Calu3 (cell line): ENCODE measurements around the gene NID2. TPM values are rescaled to one million over a fixed set of nuclear protein-coding genes. Genes with fewer than 3 reads are reported as not detected.

Experiments
- BruUV-seq: library from RNA; stranded (reverse); fragments of 400-500 nt; replicated peaks from 2 replicates; lab custom pipeline; 2021; lab: Mats Ljungman, UMichigan
- CTCF ChIA-PET: fragments of 300-600 bp; sonication (Branson Sonifier 250); formaldehyde crosslinking; loops from one replicate; lab custom pipeline; 2022; ENCODE audit warnings: antibody characterized with exemption; lab: Charles Lee
- DNase-seq: peaks from one replicate; pipeline ENCODE4 v3.0.0; 2022
- H3K27ac Mint-ChIP-seq: one replicate; pipeline ENCODE4 v1.8.0; 2022; ENCODE audit warnings: mixed read lengths; ENCODE audit not compliant: unreplicated experiment
- H3K27me3 Mint-ChIP-seq: one replicate; pipeline ENCODE4 v1.8.0; 2022; ENCODE audit warnings: mixed read lengths; ENCODE audit not compliant: unreplicated experiment
- H3K36me3 Mint-ChIP-seq: one replicate; pipeline ENCODE4 v1.8.0; 2022; ENCODE audit warnings: mild to moderate bottlenecking, moderate library complexity, mixed read lengths; ENCODE audit not compliant: insufficient read depth, unreplicated experiment
- H3K4me1 Mint-ChIP-seq: one replicate; pipeline ENCODE4 v1.8.0; 2022; ENCODE audit warnings: mild to moderate bottlenecking, low read depth, mixed read lengths; ENCODE audit not compliant: unreplicated experiment
- H3K4me3 Mint-ChIP-seq: one replicate; pipeline ENCODE4 v1.8.0; 2022; ENCODE audit warnings: mild to moderate bottlenecking, low read depth, moderate library complexity, mixed read lengths; ENCODE audit not compliant: unreplicated experiment
- H3K9me3 Mint-ChIP-seq: one replicate; pipeline ENCODE4 v1.8.0; 2022; ENCODE audit warnings: low read depth, mixed read lengths; ENCODE audit not compliant: unreplicated experiment
- CTCF ChIP-seq: fragments of 200-600 bp; IDR thresholded peaks from one replicate; pipeline ENCODE4 v1.8.0; 2022; ENCODE audit warnings: antibody characterized with exemption; ENCODE audit not compliant: unreplicated experiment
- intact Hi-C: fragments of 100-400 bp; cut with micrococcal nuclease; formaldehyde crosslinking; loops from one replicate; pipeline ENCODE4 v1.10.0; 2022; ENCODE audit not compliant: unreplicated experiment
- total RNA-seq: library from RNA; stranded (reverse); gene quantifications from 2 replicates; pipeline ENCODE4 v1.2.3, GENCODE V29; 2022

Gene NID2
- total RNA-seq, 1 experiment from 2014 or later: not detected

- Mint-ChIP-seq H3K27ac (no peak overlapping the region), H3K36me3 (no peaks in the 10 kb centered on the region), H3K27me3 (peaks cover 67% of the 10 kb centered on the region), H3K4me1 (peaks cover 7% of the 10 kb centered on the region), H3K9me3 (no peaks in the 10 kb centered on the region), H3K4me3 (no peak overlapping the region)
- intact Hi-C loops: no loop called here
- no peak for DNase-seq
- CTCF ChIA-PET: interaction anchor here (0.6 to 1.3 kb wide), 3 partner anchors 9 to 27 kb away, joined by 3 to 5 read pairs (median 4); no protein-coding TSS in a partner anchor
- no peak for TF ChIP-seq CTCF
- BruUV-seq: no TSS peak
Measured at GRCh38 chr14:52071675-52072074, 2.8 kb upstream of the NID2 start.

- Mint-ChIP-seq H3K36me3 (no peaks in the 10 kb centered on the region), H3K4me3 (no peak overlapping the region), H3K9me3 (no peaks in the 10 kb centered on the region), H3K4me1 (no peaks in the 10 kb centered on the region), H3K27ac (no peak overlapping the region), H3K27me3 (peaks cover 71% of the 10 kb centered on the region)
- BruUV-seq: no TSS peak
- DNase-seq: no peak
- TF ChIP-seq CTCF: no peak
- CTCF ChIA-PET: no interaction called here
- intact Hi-C loops: no loop called here
Measured at GRCh38 chr14:52070051-52070431, 1.2 kb upstream of the NID2 start.

GRCh38 chr14:52069307-52070050, 620 bp upstream of the NID2 start:
- peaks cover 71% of the 10 kb centered on the region for H3K27me3 Mint-ChIP-seq
- no peak for DNase-seq
- CTCF ChIA-PET: no interaction called here
- peak overlapping the region; percentile 64 for H3K4me3 Mint-ChIP-seq
- intact Hi-C loops: no loop called here
- H3K4me1 Mint-ChIP-seq: no peaks in the 10 kb centered on the region
- no peak overlapping the region for H3K27ac Mint-ChIP-seq
- BruUV-seq: no TSS peak
- TF ChIP-seq CTCF: no peak
- H3K36me3 Mint-ChIP-seq: no peaks in the 10 kb centered on the region
- H3K9me3 Mint-ChIP-seq: no peaks in the 10 kb centered on the region

GRCh38 chr14:52067873-52068614, 815 bp downstream of the NID2 start:
- Mint-ChIP-seq H3K36me3 (no peaks in the 10 kb centered on the region), H3K27me3 (peaks cover 74% of the 10 kb centered on the region), H3K4me1 (no peaks in the 10 kb centered on the region), H3K9me3 (no peaks in the 10 kb centered on the region), H3K27ac (no peak overlapping the region), H3K4me3 (peak overlapping the region; percentile 64)
- no TSS peak for BruUV-seq
- peak; percentile 14 for DNase-seq
- intact Hi-C loops: no loop called here
- no peak for TF ChIP-seq CTCF
- CTCF ChIA-PET: no interaction called here
